Body of pancreas (tissue), 4 donors: ENCODE results near the gene ACTR1A.

Source experiments
- POLR2A ChIP-seq, 3 donors: fragments of 450-650 bp; IDR thresholded peaks; one replicate each; pipeline ENCODE4 v1.6.1; 2016; ENCODE audit warnings: antibody characterized with exemption in 3 of 3, mild to moderate bottlenecking in 2 of 3
- TF ChIP-seq, protein P1 (sequence below), 7 experiments: fragments of 450-650 bp in 4 of 7; fragments of 200-600 bp in 3 of 7; sonication (generic) in 3 of 7; IDR thresholded peaks; one replicate each; pipeline ENCODE4 v1.5.1; 2016 to 2019; ENCODE audit warnings: antibody characterized with exemption in 7 of 7

DNA sequence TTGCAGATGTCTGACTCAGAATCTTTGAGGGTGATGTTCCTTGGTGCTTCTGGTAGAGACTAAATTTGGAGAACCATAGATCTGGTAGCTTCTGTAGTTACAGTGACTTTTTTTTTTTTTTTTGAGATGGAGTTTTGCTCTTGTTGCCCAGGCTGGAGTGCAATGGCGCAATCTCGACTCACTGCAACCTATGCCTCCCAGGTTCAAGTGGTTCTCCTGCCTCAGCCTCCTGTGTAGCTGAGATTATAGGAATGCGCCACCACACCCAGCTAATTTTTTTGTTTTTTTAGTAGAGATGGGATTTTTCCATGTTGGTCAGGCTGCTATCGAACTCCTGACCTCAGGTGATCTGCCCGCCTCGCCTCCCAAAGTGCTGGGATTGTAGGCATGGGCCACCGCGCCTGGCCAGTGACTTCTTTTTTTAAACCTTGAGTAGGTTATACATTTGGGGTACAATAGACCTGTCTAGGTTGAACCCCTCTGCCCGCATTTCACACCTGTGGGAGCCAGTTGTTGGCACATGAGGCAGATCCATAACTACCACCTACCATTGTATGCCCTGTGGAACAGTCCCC is 48.2 kb upstream of the ACTR1A start:
- TF ChIP-seq POLR2A (IDR thresholded peaks at IDR 0.05), result no peak
- TF ChIP-seq, protein P1, sequence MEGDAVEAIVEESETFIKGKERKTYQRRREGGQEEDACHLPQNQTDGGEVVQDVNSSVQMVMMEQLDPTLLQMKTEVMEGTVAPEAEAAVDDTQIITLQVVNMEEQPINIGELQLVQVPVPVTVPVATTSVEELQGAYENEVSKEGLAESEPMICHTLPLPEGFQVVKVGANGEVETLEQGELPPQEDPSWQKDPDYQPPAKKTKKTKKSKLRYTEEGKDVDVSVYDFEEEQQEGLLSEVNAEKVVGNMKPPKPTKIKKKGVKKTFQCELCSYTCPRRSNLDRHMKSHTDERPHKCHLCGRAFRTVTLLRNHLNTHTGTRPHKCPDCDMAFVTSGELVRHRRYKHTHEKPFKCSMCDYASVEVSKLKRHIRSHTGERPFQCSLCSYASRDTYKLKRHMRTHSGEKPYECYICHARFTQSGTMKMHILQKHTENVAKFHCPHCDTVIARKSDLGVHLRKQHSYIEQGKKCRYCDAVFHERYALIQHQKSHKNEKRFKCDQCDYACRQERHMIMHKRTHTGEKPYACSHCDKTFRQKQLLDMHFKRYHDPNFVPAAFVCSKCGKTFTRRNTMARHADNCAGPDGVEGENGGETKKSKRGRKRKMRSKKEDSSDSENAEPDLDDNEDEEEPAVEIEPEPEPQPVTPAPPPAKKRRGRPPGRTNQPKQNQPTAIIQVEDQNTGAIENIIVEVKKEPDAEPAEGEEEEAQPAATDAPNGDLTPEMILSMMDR (IDR thresholded peaks at IDR 0.05), result no peak
